HG03575 (cell line): ENCODE measurements around the gene PKIB.
"Not testable (repeated sequence)": the region's sequence is repeated elsewhere in the genome, so short reads cannot be mapped to it uniquely, and the experiment has no call there.

Experiments used
- ATAC-seq: cut with Tn5 transposase; IDR thresholded peaks from one replicate; pipeline ENCODE4 v1.9.1; 2021; ENCODE audit not compliant: unreplicated experiment, insufficient number of reproducible peaks, low FRiP score; ENCODE audit errors: extremely low read depth

Gene PKIB

GRCh38 chr6:122616877-122617276 lies 6.7 kb downstream of the PKIB start:
- no peak for ATAC-seq

GRCh38 chr6:122619309-122619708 lies 9.1 kb downstream of the PKIB start:
- no peak for ATAC-seq

GRCh38 chr6:122620428-122620827 lies 10.2 kb downstream of the PKIB start:
- no peak for ATAC-seq

GRCh38 chr6:122620902-122621301 lies 10.7 kb downstream of the PKIB start:
- no peak for ATAC-seq

- no peak for ATAC-seq
Measured at GRCh38 chr6:122621638-122622037, 11.4 kb downstream of the PKIB start.

GRCh38 chr6:122622479-122622878 lies 12.3 kb downstream of the PKIB start:
- ATAC-seq, result no peak

GRCh38 chr6:122623279-122623678 lies 13.1 kb downstream of the PKIB start:
- no peak for ATAC-seq

- ATAC-seq, result no peak
Measured at GRCh38 chr6:122624853-122625252, 14.6 kb downstream of the PKIB start.

GRCh38 chr6:122628714-122629113 lies 18.5 kb downstream of the PKIB start:
- ATAC-seq, result no peak

GRCh38 chr6:122631571-122632249 lies 21.5 kb downstream of the PKIB start:
- no peak for ATAC-seq

- ATAC-seq, result no peak
Measured at GRCh38 chr6:122640366-122640765, 30.2 kb downstream of the PKIB start.

- no peak for ATAC-seq
Measured at GRCh38 chr6:122641819-122642218, 31.6 kb downstream of the PKIB start.

- not testable (repeated sequence) for ATAC-seq
Measured at GRCh38 chr6:122642604-122643003, 32.4 kb downstream of the PKIB start.

- ATAC-seq, result no peak
Measured at GRCh38 chr6:122645256-122645655, 35.1 kb downstream of the PKIB start.

GRCh38 chr6:122647765-122648164 lies 37.6 kb downstream of the PKIB start:
- ATAC-seq, result no peak

- no peak for ATAC-seq
Measured at GRCh38 chr6:122648726-122649125, 38.5 kb downstream of the PKIB start.

- ATAC-seq, result no peak
Measured at GRCh38 chr6:122649701-122650100, 39.5 kb downstream of the PKIB start.

GRCh38 chr6:122650403-122650802 lies 40.2 kb downstream of the PKIB start:
- no peak for ATAC-seq

- no peak for ATAC-seq
Measured at GRCh38 chr6:122651031-122651430, 40.8 kb downstream of the PKIB start.

- no peak for ATAC-seq
Measured at GRCh38 chr6:122651604-122652003, 41.4 kb downstream of the PKIB start.

GRCh38 chr6:122652431-122652830 lies 42.2 kb downstream of the PKIB start:
- no peak for ATAC-seq
